Neuronal stem cell (in vitro differentiated cells): ENCODE data around the gene CNTF.
A peak's percentile ranks its signal among the peaks of the same experiment; 100 is the strongest.

Source experiments
- DNase-seq: peaks from one replicate; pipeline ENCODE4 v3.0.0-alpha.2; 2013; ENCODE audit warnings: low spot score
- H2AFZ ChIP-seq: one replicate; pipeline ENCODE4 v1.6.1; 2013; ENCODE audit warnings: mild to moderate bottlenecking, low read length, inconsistent platforms
- H2AK5ac ChIP-seq: 2 replicates; pipeline ENCODE4 v1.6.1; 2013; ENCODE audit warnings: low read depth, mild to moderate bottlenecking, inconsistent platforms, low read length, moderate library complexity, mixed read lengths
- H2BK120ac ChIP-seq: 2 replicates; pipeline ENCODE4 v1.6.1; 2013; ENCODE audit warnings: low read depth, mild to moderate bottlenecking, inconsistent platforms, low read length, moderate library complexity, mixed read lengths
- H2BK12ac ChIP-seq: one replicate; pipeline ENCODE4 v1.6.1; 2013; ENCODE audit warnings: low read length, inconsistent platforms
- H2BK15ac ChIP-seq: 2 replicates; pipeline ENCODE4 v1.6.1; 2013; ENCODE audit warnings: mild to moderate bottlenecking, low read length, inconsistent platforms, mixed read lengths
- H2BK5ac ChIP-seq: one replicate; pipeline ENCODE4 v1.6.1; 2013; ENCODE audit warnings: inconsistent platforms, mild to moderate bottlenecking, low read length, moderate library complexity
- H3K14ac ChIP-seq: one replicate; pipeline ENCODE4 v1.6.1; 2013; ENCODE audit warnings: low read length, inconsistent platforms
- H3K18ac ChIP-seq: 2 replicates; pipeline ENCODE4 v1.6.1; 2013; ENCODE audit warnings: low read length, inconsistent platforms
- H3K23ac ChIP-seq: 2 replicates; pipeline ENCODE4 v1.6.1; 2013; ENCODE audit warnings: low read depth, mild to moderate bottlenecking, mixed read lengths, low read length, inconsistent platforms; ENCODE audit not compliant: poor library complexity
- H3K27ac ChIP-seq: replicated peaks from 3 replicates; pipeline ENCODE4 v1.5.1; 2013; ENCODE audit warnings: low read length, inconsistent platforms
- H3K27me3 ChIP-seq, 3 experiments: 2 replicates each; pipeline ENCODE4 v1.6.1; 2013; ENCODE audit warnings: low read length in 3 of 3, mild to moderate bottlenecking in 2 of 3, inconsistent platforms in 1 of 3, low read depth in 1 of 3, mixed read lengths in 1 of 3, moderate library complexity in 1 of 3; ENCODE audit not compliant: control insufficient read depth in 3 of 3, insufficient read depth in 3 of 3
- H3K36me3 ChIP-seq, 2 donors: replicated peaks in 1 of 2; 2 replicates each; pipeline ENCODE4 v1.6.1; 2013; ENCODE audit warnings: low read length in 2 of 2; ENCODE audit not compliant: control insufficient read depth in 2 of 2, insufficient read depth in 2 of 2
- H3K4ac ChIP-seq: 2 replicates; pipeline ENCODE4 v1.6.1; 2013; ENCODE audit warnings: inconsistent platforms, mild to moderate bottlenecking, low read length, moderate library complexity
- H3K4me1 ChIP-seq, 2 donors: 1 replicate in 1 of 2; 2 replicates in 1 of 2; pipeline ENCODE4 v1.6.1; 2013; ENCODE audit warnings: low read length in 2 of 2, low read depth in 1 of 2; ENCODE audit not compliant: control insufficient read depth in 2 of 2, insufficient read depth in 1 of 2
- H3K4me2 ChIP-seq: one replicate; pipeline ENCODE4 v1.6.1; 2013; ENCODE audit warnings: mild to moderate bottlenecking, low read length, inconsistent platforms; ENCODE audit not compliant: insufficient read depth, poor library complexity, severe bottlenecking
- H3K4me3 ChIP-seq, 2 donors: 2 replicates each; pipeline ENCODE4 v1.5.1; 2013; ENCODE audit warnings: low read length in 2 of 2, mild to moderate bottlenecking in 2 of 2, inconsistent platforms in 1 of 2, moderate library complexity in 1 of 2
- H3K79me1 ChIP-seq: one replicate; pipeline ENCODE4 v1.6.1; 2013; ENCODE audit warnings: low read depth, mild to moderate bottlenecking, inconsistent platforms, low read length, moderate library complexity
- H3K9ac ChIP-seq: one replicate; pipeline ENCODE4 v1.6.1; 2013; ENCODE audit warnings: mild to moderate bottlenecking, low read depth, low read length, inconsistent platforms; ENCODE audit not compliant: poor library complexity
- H3K9me3 ChIP-seq, 2 donors: replicated peaks in 1 of 2; 2 replicates each; pipeline versions ENCODE3 to v1.6.1; 2013; ENCODE audit warnings: low read length in 2 of 2, mild to moderate bottlenecking in 2 of 2, inconsistent platforms in 1 of 2, low read depth in 1 of 2, mixed read lengths in 1 of 2, moderate library complexity in 1 of 2; ENCODE audit not compliant: control insufficient read depth in 2 of 2, insufficient read depth in 1 of 2
- H4K8ac ChIP-seq: one replicate; pipeline ENCODE4 v1.6.1; 2013; ENCODE audit warnings: low read depth, mild to moderate bottlenecking, inconsistent platforms, low read length, moderate library complexity
- H4K91ac ChIP-seq: one replicate; pipeline ENCODE4 v1.6.1; 2013; ENCODE audit warnings: low read length, low read depth, mild to moderate bottlenecking, inconsistent platforms; ENCODE audit not compliant: poor library complexity
- WGBS, 2 donors: extraction: QIAGEN DNeasy Blood & Tissue Kit; methylation state at CpG; one replicate each; pipeline ENCODE4 v1.1.7; 2013; ENCODE audit warnings: missing lambda C conversion rate in 2 of 2, mixed read lengths in 1 of 2; ENCODE audit not compliant: insufficient read length in 2 of 2, insufficient replicate concordance in 1 of 2; ENCODE audit errors: extremely low coverage in 2 of 2; 5-methylcytosine and 5-hydroxymethylcytosine counted together

The CNTF gene

GRCh38 chr11:58578635-58579191 is 43.8 kb upstream of the CNTF start, which contains the start of gene ZFP91:
ZFP91 (plus strand) TSS chr11:58579063; CDS start chr11:58579282, 219 bp downstream.
- Histone ChIP-seq H3K4me1 (peaks cover 1 to 9% of the 10 kb centered on the region in 2 donors), H3K18ac (peak within 1 kb of the TSS; percentile 100), H3K27me3 (no peaks in the 10 kb centered on the region), H3K4me2 (peak within 1 kb of the TSS; percentile 65), H2BK120ac (peak within 1 kb of the TSS; percentile 89), H3K4me3 (peak within 1 kb of the TSS; percentile 93 to 97), H3K27ac (peak within 1 kb of the TSS; percentile 99), H2AFZ (peak within 1 kb of the TSS; percentile 97), H2BK5ac (peak within 1 kb of the TSS; percentile 98), H3K4ac (peak within 1 kb of the TSS; percentile 89), H3K9ac (peak within 1 kb of the TSS; percentile 97), H3K36me3 (peaks cover 0 to 21% of the 10 kb centered on the region in 2 donors), H4K8ac (peak within 1 kb of the TSS; percentile 82), H4K91ac (no peak within 1 kb of the TSS), H2BK12ac (no peak within 1 kb of the TSS), H3K23ac (peak within 1 kb of the TSS; percentile 97), H2AK5ac (peak within 1 kb of the TSS; percentile 94), H3K79me1 (no peaks in the 10 kb centered on the region), H2BK15ac (no peak within 1 kb of the TSS), H3K9me3 (no peaks in the 10 kb centered on the region), H3K14ac (peak within 1 kb of the TSS; percentile 71)
- peak; percentile 97 for DNase-seq
- WGBS, 2 donors, result no CpG with 5 or more reads among the region's 51 CpGs

GRCh38 chr11:58579192-58580129 is 43.0 kb upstream of the CNTF start:
- Histone ChIP-seq H3K79me1 (no peaks in the 10 kb centered on the region), H2BK12ac (no peak overlapping the region), H2BK120ac (peak overlapping the region; percentile 89), H3K36me3 (peaks cover 0 to 22% of the 10 kb centered on the region in 2 donors), H2AK5ac (peak overlapping the region; percentile 94), H3K4me2 (peak overlapping the region; percentile 65), H3K18ac (peak overlapping the region; percentile 100), H3K27ac (peak overlapping the region; percentile 93), H3K9ac (peak overlapping the region; percentile 96), H4K8ac (no peak overlapping the region), H2BK15ac (no peak overlapping the region), H3K9me3 (no peaks in the 10 kb centered on the region), H2AFZ (peak overlapping the region; percentile 72), H3K14ac (no peak overlapping the region), H2BK5ac (peak overlapping the region; percentile 93), H3K23ac (peak overlapping the region; percentile 87), H4K91ac (no peak overlapping the region), H3K4me3 (peak overlapping the region; percentile 92 to 97), H3K27me3 (no peaks in the 10 kb centered on the region), H3K4ac (peak overlapping the region; percentile 89), H3K4me1 (peaks cover 1 to 9% of the 10 kb centered on the region in 2 donors)
- peak; percentile 78 for DNase-seq
- no CpG with 5 or more reads among the region's 78 CpGs for WGBS, 2 donors

GRCh38 chr11:58580311-58580710 is 42.2 kb upstream of the CNTF start:
- Histone ChIP-seq H3K4me1 (peaks cover 1 to 9% of the 10 kb centered on the region in 2 donors), H3K18ac (no peak overlapping the region), H2BK120ac (no peak overlapping the region), H3K4ac (no peak overlapping the region), H3K4me2 (peak overlapping the region; percentile 11), H3K9me3 (no peaks in the 10 kb centered on the region), H4K8ac (no peak overlapping the region), H2AK5ac (no peak overlapping the region), H2AFZ (no peak overlapping the region), H2BK15ac (no peak overlapping the region), H3K27me3 (no peaks in the 10 kb centered on the region), H4K91ac (no peak overlapping the region), H2BK5ac (no peak overlapping the region), H3K14ac (no peak overlapping the region), H3K23ac (no peak overlapping the region), H3K4me3 (peak overlapping the region in 1 of 2 donors; percentile 97), H3K9ac (no peak overlapping the region), H3K79me1 (no peaks in the 10 kb centered on the region), H3K36me3 (peaks cover 0 to 31% of the 10 kb centered on the region in 2 donors), H2BK12ac (no peak overlapping the region), H3K27ac (no peak overlapping the region)
- no peak for DNase-seq
- no CpG with 5 or more reads among the region's 2 CpGs for WGBS, 2 donors

- no peak overlapping the region for H3K23ac ChIP-seq
- H3K9ac ChIP-seq, result no peak overlapping the region
- H2BK15ac ChIP-seq, result no peak overlapping the region
- H3K4me1 ChIP-seq, result peaks cover 1 to 9% of the 10 kb centered on the region in 2 donors
- no peak overlapping the region for H4K8ac ChIP-seq
- no peak overlapping the region for H2AFZ ChIP-seq
- no peaks in the 10 kb centered on the region for H3K9me3 ChIP-seq
- no peaks in the 10 kb centered on the region for H3K79me1 ChIP-seq
- no peak overlapping the region for H3K4ac ChIP-seq
- no peaks in the 10 kb centered on the region for H3K27me3 ChIP-seq
- H3K4me3 ChIP-seq, result no peak overlapping the region
- H2BK120ac ChIP-seq, result no peak overlapping the region
- no peak overlapping the region for H3K18ac ChIP-seq
- DNase-seq, result no peak
- no peak overlapping the region for H3K4me2 ChIP-seq
- H4K91ac ChIP-seq, result no peak overlapping the region
- H2BK5ac ChIP-seq, result no peak overlapping the region
- H2AK5ac ChIP-seq, result no peak overlapping the region
- H3K36me3 ChIP-seq, result peaks cover 0 to 52% of the 10 kb centered on the region in 2 donors
- H3K27ac ChIP-seq, result no peak overlapping the region
- H3K14ac ChIP-seq, result no peak overlapping the region
- WGBS, 2 donors, result no CpG with 5 or more reads among the region's 1 CpG
- H2BK12ac ChIP-seq, result no peak overlapping the region
These were observed 40.0 kb upstream of the CNTF start for GRCh38 chr11:58582437-58582836.
